IMR-90 (cell line): ENCODE measurements around the gene IKZF4.
"Not testable (repeated sequence)": the region's sequence is repeated elsewhere in the genome, so short reads cannot be mapped to it uniquely, and the experiment has no call there.

Source experiments
- BHLHE40 ChIP-seq: fragments of 150-350 bp; IDR thresholded peaks from 2 replicates; pipeline ENCODE4 v1.6.1; 2016; ENCODE audit warnings: mild to moderate bottlenecking, low read depth, low read length
- CEBPB ChIP-seq: IDR thresholded peaks from 2 replicates; pipeline ENCODE4 v1.6.1; 2012; ENCODE audit warnings: low read depth, low read length, improper control_type of control experiment
- CTCF ChIP-seq: conservative IDR thresholded peaks from 2 replicates; pipeline ENCODE4 v1.5.1; 2012; ENCODE audit warnings: mild to moderate bottlenecking, low read depth, low read length, improper control_type of control experiment
- FOS ChIP-seq: fragments of 150-350 bp; IDR thresholded peaks from 2 replicates; pipeline ENCODE4 v1.6.1; 2016; ENCODE audit warnings: low read depth, low read length
- MAZ ChIP-seq: IDR thresholded peaks from 2 replicates; pipeline ENCODE4 v1.6.1; 2012; ENCODE audit warnings: low read depth, mild to moderate bottlenecking, low read length, improper control_type of control experiment, moderate library complexity, borderline replicate concordance
- POLR2A ChIP-seq: IDR thresholded peaks from 2 replicates; pipeline ENCODE4 v1.6.1; 2012; ENCODE audit warnings: mild to moderate bottlenecking, low read depth, low read length
- RAD21 ChIP-seq: IDR thresholded peaks from 2 replicates; pipeline ENCODE4 v1.6.1; 2012; ENCODE audit warnings: low read length, improper control_type of control experiment
- RFX5 ChIP-seq: IDR thresholded peaks from 2 replicates; pipeline ENCODE4 v1.8.0; 2012; ENCODE audit warnings: low read depth, mild to moderate bottlenecking, low read length, moderate library complexity
- TF ChIP-seq, protein P1 (sequence below): fragments of 150-350 bp; IDR thresholded peaks from 2 replicates; pipeline ENCODE4 v1.6.1; 2016; ENCODE audit warnings: low read depth, mild to moderate bottlenecking, low read length, moderate library complexity, borderline replicate concordance

DNA sequence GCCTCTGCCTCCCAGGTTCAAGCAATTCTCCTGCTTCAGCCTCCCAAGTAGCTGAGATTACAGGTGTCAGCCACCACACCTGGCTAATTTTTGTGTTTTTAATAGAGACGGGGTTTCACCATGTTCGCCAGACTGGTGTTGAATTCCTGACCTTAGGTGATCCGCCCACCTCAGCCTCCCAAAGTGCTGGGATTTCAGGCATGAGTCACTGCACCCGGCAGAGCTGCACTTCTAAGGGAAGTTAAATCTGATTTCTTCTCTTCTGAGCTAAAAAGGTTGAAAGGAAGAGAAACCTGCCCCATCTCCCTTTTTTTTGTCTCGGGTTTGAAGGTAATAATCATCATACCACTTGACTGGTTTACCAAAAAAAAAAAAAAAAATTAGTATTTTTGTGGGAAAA lies 39.0 kb upstream of the IKZF4 start:
- TF ChIP-seq MAZ, CTCF, BHLHE40, POLR2A, RAD21, RFX5, CEBPB: not testable (repeated sequence)
- TF ChIP-seq, protein P1, sequence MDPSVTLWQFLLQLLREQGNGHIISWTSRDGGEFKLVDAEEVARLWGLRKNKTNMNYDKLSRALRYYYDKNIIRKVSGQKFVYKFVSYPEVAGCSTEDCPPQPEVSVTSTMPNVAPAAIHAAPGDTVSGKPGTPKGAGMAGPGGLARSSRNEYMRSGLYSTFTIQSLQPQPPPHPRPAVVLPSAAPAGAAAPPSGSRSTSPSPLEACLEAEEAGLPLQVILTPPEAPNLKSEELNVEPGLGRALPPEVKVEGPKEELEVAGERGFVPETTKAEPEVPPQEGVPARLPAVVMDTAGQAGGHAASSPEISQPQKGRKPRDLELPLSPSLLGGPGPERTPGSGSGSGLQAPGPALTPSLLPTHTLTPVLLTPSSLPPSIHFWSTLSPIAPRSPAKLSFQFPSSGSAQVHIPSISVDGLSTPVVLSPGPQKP, result not testable (repeated sequence)
- TF ChIP-seq FOS, result 0 out of 2 replicates have a peak, but pooled peaks have one; percentile 35
